Measurements from ENCODE around the gene SLC8B1. TPM values are rescaled to one million over a fixed set of nuclear protein-coding genes. Genes with fewer than 3 reads are reported as not detected.

The SLC8B1 gene
- total RNA-seq, 1 experiment from 2014 or later, result 30.9 TPM

DNA sequence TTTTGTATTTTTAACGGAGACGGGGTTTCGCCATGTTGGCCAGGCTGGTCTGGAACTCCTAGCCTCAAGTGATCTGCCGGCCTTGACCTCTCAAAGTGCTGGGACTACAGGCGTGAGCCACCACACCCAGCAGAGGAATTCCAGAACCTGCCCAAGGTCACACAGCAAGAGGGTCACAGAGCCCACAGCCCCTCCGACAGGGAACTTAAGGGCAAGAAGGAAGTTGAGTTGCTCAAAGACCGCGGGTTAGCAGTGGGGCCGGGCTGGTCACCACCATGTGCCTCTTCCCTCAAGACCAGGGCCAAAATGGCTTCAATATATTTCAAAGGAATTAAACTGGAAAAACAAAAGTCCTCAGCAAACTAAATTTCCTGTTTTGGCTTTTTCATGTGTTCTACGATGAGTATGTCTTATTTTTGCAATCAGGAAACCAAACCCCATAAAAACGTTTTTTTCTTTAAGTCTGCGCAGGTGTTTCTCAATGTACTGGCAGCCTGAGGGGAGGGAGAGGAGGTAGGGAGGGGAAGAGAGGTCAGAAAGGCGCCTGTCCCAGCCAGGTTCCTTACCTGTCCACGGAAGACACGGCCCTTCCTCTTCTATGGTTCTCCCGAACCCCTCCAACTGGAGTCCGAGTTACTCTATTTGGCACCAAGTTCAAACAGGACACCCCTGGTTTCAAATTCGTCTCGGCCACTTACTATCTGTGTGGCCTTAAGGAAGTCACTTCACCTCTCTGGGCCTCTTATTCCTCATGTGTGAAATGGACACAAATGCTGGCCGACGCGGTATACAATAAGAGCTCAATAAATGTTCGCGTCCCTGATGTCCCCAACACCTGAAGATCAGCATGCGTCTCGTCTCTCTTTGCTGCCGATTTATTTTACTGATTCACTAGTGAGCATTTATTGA lies 778 bp downstream of the SLC8B1 start:
- peaks cover 21% of the 10 kb centered on the region for H3K79me2 ChIP-seq (ENCODE audit: insufficient read depth, low read length)
- H2AFZ ChIP-seq (ENCODE audit: low read depth, low read length, poor library complexity, severe bottlenecking), result no peak overlapping the region
- H3K4me1 ChIP-seq (ENCODE audit: control insufficient read depth in 1 of 2, insufficient read depth in 2 of 2, low read length in 2 of 2), result peaks cover 4 to 22% of the 10 kb centered on the region in 2 experiments; a peak in 3 of 4 replicates
- peak overlapping the region; percentile 65 for H3K27ac ChIP-seq (ENCODE audit: low read depth, low read length)
- peak overlapping the region; percentile 69 to 81 for H3K4me3 ChIP-seq (replicated peaks in 1 of 2; ENCODE audit: low read depth in 1 of 2, low read length in 2 of 2)
- ChIA-PET RAD21 (ENCODE audit: low non-redundant PET in 1 of 2, low total read pairs in 2 of 2, uncharacterized antibody in 2 of 2, unreplicated experiment in 2 of 2) (interaction anchor here in 1 of 2 experiments (1.0 to 1.2 kb wide), 2 partner anchors 88 to 91 kb away, joined by 5 to 7 read pairs; partner anchors contain the start of gene SDSL), POLR2A (interaction anchor here (1.0 to 2.3 kb wide), 6 partner anchors 9 to 102 kb away, joined by 3 to 8 read pairs (median 4); no protein-coding TSS in a partner anchor), CTCF (no interaction called here)
- peak overlapping the region; percentile 82 for H3K9ac ChIP-seq (ENCODE audit: low read length)
- no peak for DNase-seq (ENCODE audit: low read depth, low spot score)
- no peaks in the 10 kb centered on the region for H3K9me3 ChIP-seq (ENCODE audit: control insufficient read depth in 1 of 2, insufficient read depth in 1 of 2, low read depth in 1 of 2, low read length in 2 of 2)
- peak; percentile 37 for ATAC-seq
- TF ChIP-seq SRF (IDR thresholded peaks at IDR 0.05; ENCODE audit: low read depth), result no peak
- TF ChIP-seq EGR1 (IDR thresholded peaks at IDR 0.05; ENCODE audit: low read depth), result no peak
- TF ChIP-seq, protein P1, sequence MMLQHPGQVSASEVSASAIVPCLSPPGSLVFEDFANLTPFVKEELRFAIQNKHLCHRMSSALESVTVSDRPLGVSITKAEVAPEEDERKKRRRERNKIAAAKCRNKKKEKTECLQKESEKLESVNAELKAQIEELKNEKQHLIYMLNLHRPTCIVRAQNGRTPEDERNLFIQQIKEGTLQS (IDR thresholded peaks at IDR 0.05), result no peak
- TF ChIP-seq ZNF274 (IDR thresholded peaks at IDR 0.05; ENCODE audit: low read depth, low read length), result no peak
- TF ChIP-seq RAD21 (IDR thresholded peaks at IDR 0.05; ENCODE audit: low read depth), result no peak
- TF ChIP-seq CEBPB (IDR thresholded peaks at IDR 0.05; ENCODE audit: low read depth), result no peak
- TF ChIP-seq YY1 (IDR thresholded peaks at IDR 0.05; ENCODE audit: extremely low read depth, insufficient replicate concordance, low read depth, low read length), result no peak
- TF ChIP-seq EZH2 (IDR thresholded peaks at IDR 0.05), result no peak
- TF ChIP-seq SIN3A (IDR thresholded peaks at IDR 0.05; ENCODE audit: low read depth), result no peak
- no peak for TF ChIP-seq FOSL1 (IDR thresholded peaks at IDR 0.05; ENCODE audit: low read depth)
- TF ChIP-seq, protein P2, sequence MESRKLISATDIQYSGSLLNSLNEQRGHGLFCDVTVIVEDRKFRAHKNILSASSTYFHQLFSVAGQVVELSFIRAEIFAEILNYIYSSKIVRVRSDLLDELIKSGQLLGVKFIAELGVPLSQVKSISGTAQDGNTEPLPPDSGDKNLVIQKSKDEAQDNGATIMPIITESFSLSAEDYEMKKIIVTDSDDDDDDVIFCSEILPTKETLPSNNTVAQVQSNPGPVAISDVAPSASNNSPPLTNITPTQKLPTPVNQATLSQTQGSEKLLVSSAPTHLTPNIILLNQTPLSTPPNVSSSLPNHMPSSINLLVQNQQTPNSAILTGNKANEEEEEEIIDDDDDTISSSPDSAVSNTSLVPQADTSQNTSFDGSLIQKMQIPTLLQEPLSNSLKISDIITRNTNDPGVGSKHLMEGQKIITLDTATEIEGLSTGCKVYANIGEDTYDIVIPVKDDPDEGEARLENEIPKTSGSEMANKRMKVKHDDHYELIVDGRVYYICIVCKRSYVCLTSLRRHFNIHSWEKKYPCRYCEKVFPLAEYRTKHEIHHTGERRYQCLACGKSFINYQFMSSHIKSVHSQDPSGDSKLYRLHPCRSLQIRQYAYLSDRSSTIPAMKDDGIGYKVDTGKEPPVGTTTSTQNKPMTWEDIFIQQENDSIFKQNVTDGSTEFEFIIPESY (IDR thresholded peaks at IDR 0.05; ENCODE audit: extremely low read depth, insufficient replicate concordance, low read length), result no peak
- TF ChIP-seq SP1 (IDR thresholded peaks at IDR 0.05; ENCODE audit: low read depth), result no peak
- TF ChIP-seq ELF1 (IDR thresholded peaks at IDR 0.05; ENCODE audit: borderline replicate concordance, low read depth), result no peak
- no peaks in the 10 kb centered on the region for H4K20me1 ChIP-seq (ENCODE audit: insufficient read depth)
- peak overlapping the region; percentile 93 for H3K4me2 ChIP-seq (ENCODE audit: low read length)
- H3K27me3 ChIP-seq (ENCODE audit: insufficient read depth, low read length), result no peaks in the 10 kb centered on the region
- intact Hi-C loops (cut with micrococcal nuclease), result loop anchor here (2.0 to 10.0 kb wide), 2 partner anchors 25 to 139 kb away; partner anchors contain the start of gene PLBD2
- peaks cover 0 to 11% of the 10 kb centered on the region in 2 experiments; a peak in 2 of 4 replicates for H3K36me3 ChIP-seq (ENCODE audit: control insufficient read depth in 1 of 2, insufficient read depth in 2 of 2, low read length in 2 of 2)
- H3K9me2 ChIP-seq (ENCODE audit: insufficient read depth), result no peaks in the 10 kb centered on the region
- TSS peak; percentile 63 for BruUV-seq (replicated peaks)
